D721Med (cell line): ENCODE results near the gene GDPD2.

Source experiments
- DNase-seq: peaks from one replicate; pipeline ENCODE4 v3.0.0; 2011; ENCODE audit warnings: low spot score; ENCODE audit not compliant: insufficient read length
- FAIRE-seq: peaks from 2 replicates; lab custom pipeline; 2011; peaks lifted over from hg19 to GRCh38; lab: Jason Lieb, UNC
- CTCF ChIP-seq: IDR thresholded peaks from 2 replicates; pipeline ENCODE4 v1.5.1; 2012; ENCODE audit warnings: mild to moderate bottlenecking, control low read depth; ENCODE audit not compliant: insufficient read depth; ENCODE audit errors: missing control alignments

GDPD2 gene

GRCh38 chrX:70455366-70456202 lies 32.5 kb downstream of the GDPD2 start:
- peak; percentile 63 for FAIRE-seq
- TF ChIP-seq CTCF = no peak
- DNase-seq = no peak

GRCh38 chrX:70456256-70456655 lies 33.1 kb downstream of the GDPD2 start:
- FAIRE-seq = no peak
- no peak for DNase-seq
- no peak for TF ChIP-seq CTCF

GRCh38 chrX:70461026-70461425 lies 37.9 kb downstream of the GDPD2 start:
- no peak for TF ChIP-seq CTCF
- DNase-seq (no peak), FAIRE-seq (no peak)

- FAIRE-seq = no peak
- no peak for DNase-seq
- TF ChIP-seq CTCF = no peak
Observed at GRCh38 chrX:70464051-70464450, 40.9 kb downstream of the GDPD2 start.

GRCh38 chrX:70466968-70467367 lies 43.9 kb downstream of the GDPD2 start:
- no peak for TF ChIP-seq CTCF
- DNase-seq (no peak), FAIRE-seq (no peak)

GRCh38 chrX:70468709-70469108 lies 45.6 kb downstream of the GDPD2 start:
- no peak for TF ChIP-seq CTCF
- FAIRE-seq (no peak), DNase-seq (no peak)

- no peak for TF ChIP-seq CTCF
- FAIRE-seq = no peak
- no peak for DNase-seq
Observed at GRCh38 chrX:70470850-70471289, 47.8 kb downstream of the GDPD2 start.
